ENCODE results near the gene SWSAP1.

DNA sequence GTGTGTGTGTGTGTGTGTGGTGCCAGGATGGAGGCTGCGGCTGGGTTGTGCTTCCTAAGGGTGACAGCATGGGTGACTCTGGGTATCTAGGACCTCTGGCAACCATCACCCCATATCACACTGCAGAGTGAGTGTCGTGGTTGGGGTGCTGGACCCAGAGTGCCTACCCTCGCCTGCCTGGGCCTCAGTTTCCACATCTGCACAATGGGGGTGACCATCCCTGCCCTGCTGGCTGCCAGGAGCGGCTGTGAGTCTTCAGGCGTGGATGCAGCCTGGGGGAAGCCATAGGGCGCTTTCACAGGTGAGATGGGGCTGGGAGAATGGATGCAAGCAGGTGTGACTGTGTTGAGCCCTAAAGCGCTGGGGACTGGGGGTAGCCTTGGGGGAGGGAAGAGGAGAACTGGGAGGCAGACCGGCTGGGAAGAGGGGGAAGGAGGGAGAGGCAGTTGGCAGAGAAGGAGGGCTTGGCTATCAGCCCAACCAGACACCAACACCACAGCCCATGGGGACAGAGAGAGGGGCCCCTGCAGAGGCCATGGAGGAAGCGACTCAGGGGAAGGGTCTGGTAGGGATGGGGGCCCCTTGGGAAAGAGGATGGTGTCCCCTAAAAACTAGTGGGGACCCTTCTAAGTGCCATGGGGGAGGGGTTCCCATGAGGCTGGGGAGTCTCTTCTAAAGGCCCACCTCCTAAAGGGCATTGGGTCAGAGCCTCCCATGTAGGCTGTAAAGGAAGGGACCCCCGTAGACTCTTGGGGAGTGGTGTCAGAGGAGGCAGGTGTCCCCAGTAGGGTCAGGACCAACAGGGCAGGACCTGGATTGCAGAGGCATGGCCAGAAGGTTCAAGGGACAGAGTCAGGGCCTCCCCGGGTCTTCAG is 17.6 kb upstream of the SWSAP1 start:
- TF ChIP-seq, protein P1, sequence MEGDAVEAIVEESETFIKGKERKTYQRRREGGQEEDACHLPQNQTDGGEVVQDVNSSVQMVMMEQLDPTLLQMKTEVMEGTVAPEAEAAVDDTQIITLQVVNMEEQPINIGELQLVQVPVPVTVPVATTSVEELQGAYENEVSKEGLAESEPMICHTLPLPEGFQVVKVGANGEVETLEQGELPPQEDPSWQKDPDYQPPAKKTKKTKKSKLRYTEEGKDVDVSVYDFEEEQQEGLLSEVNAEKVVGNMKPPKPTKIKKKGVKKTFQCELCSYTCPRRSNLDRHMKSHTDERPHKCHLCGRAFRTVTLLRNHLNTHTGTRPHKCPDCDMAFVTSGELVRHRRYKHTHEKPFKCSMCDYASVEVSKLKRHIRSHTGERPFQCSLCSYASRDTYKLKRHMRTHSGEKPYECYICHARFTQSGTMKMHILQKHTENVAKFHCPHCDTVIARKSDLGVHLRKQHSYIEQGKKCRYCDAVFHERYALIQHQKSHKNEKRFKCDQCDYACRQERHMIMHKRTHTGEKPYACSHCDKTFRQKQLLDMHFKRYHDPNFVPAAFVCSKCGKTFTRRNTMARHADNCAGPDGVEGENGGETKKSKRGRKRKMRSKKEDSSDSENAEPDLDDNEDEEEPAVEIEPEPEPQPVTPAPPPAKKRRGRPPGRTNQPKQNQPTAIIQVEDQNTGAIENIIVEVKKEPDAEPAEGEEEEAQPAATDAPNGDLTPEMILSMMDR (IDR thresholded peaks at IDR 0.05; ENCODE audit: low read length): no peak
- TF ChIP-seq EZH2 (IDR thresholded peaks at IDR 0.05; ENCODE audit: borderline replicate concordance, low read length): no peak
